Fibroblast of lung (primary cell): ENCODE results near the gene KCNMA1.

Experiments used
- EZH2 ChIP-seq: IDR thresholded peaks from 2 replicates; pipeline ENCODE4 v1.5.1; 2012; ENCODE audit warnings: low read length, control low read depth, mild to moderate bottlenecking; ENCODE audit errors: missing control alignments
- TF ChIP-seq, protein P1 (sequence below), 2 donors: IDR thresholded peaks in 1 of 2; conservative IDR thresholded peaks in 1 of 2; 1 replicate in 1 of 2; 2 replicates in 1 of 2; pipeline ENCODE4 v1.5.1; 2011 to 2012; ENCODE audit warnings: low read length in 2 of 2, control low read depth in 1 of 2, inconsistent platforms in 1 of 2, low read depth in 1 of 2, mild to moderate bottlenecking in 1 of 2

DNA sequence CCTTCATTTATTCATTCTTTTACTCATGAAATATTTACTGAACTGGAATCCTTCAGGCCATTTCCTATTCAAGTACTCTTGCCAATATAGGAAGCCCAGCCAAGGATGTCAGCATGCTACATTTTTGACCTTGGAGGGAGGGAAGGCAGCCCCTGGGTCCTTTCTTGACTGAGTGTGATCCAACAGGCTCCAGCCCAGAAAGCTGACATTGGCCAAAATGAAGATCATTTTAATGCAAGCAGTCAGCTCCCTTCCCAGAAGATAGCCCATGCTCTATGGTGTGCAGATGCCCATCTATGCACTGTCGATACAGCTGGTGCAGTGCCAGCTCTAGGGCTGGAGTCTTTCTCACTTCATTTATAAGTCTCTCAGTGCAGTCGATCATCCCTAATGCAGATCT is 646.0 kb downstream of the KCNMA1 start:
- TF ChIP-seq, protein P1, sequence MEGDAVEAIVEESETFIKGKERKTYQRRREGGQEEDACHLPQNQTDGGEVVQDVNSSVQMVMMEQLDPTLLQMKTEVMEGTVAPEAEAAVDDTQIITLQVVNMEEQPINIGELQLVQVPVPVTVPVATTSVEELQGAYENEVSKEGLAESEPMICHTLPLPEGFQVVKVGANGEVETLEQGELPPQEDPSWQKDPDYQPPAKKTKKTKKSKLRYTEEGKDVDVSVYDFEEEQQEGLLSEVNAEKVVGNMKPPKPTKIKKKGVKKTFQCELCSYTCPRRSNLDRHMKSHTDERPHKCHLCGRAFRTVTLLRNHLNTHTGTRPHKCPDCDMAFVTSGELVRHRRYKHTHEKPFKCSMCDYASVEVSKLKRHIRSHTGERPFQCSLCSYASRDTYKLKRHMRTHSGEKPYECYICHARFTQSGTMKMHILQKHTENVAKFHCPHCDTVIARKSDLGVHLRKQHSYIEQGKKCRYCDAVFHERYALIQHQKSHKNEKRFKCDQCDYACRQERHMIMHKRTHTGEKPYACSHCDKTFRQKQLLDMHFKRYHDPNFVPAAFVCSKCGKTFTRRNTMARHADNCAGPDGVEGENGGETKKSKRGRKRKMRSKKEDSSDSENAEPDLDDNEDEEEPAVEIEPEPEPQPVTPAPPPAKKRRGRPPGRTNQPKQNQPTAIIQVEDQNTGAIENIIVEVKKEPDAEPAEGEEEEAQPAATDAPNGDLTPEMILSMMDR (conservative IDR thresholded peaks at IDR 0.05 in 1 of 2, IDR thresholded peaks at IDR 0.05 in 1 of 2; ENCODE audit: low read depth in 1 of 2, low read length in 2 of 2), result no peak
- no peak for TF ChIP-seq EZH2
